ENCODE measurements around the gene ACLY.
A peak's percentile ranks its signal among the peaks of the same experiment; 100 is the strongest.
"Not testable (repeated sequence)": the region's sequence is repeated elsewhere in the genome, so short reads cannot be mapped to it uniquely, and the experiment has no call there.

Gene ACLY

GRCh38 chr17:41939044-41939692 is 20.4 kb upstream of the ACLY start:
- DNase-seq: no peak

GRCh38 chr17:41937970-41938954 is 19.5 kb upstream of the ACLY start:
- DNase-seq: no peak

- DNase-seq: no peak
These were observed 16.9 kb upstream of the ACLY start for GRCh38 chr17:41935641-41936040.

GRCh38 chr17:41932816-41933389 is 14.2 kb upstream of the ACLY start:
- DNase-seq: no peak

- DNase-seq: not testable (repeated sequence)
These were observed 13.0 kb upstream of the ACLY start for GRCh38 chr17:41931715-41932114.

GRCh38 chr17:41930833-41931156 is 12.0 kb upstream of the ACLY start:
- DNase-seq: not testable (repeated sequence)

- DNase-seq: peak; percentile 86
These were observed 11.5 kb upstream of the ACLY start, which contains the start of gene ODAD4 for GRCh38 chr17:41930009-41930832. Gene ODAD4, plus strand, starts transcription at chr17:41930617. Its CDS starts 107 bp downstream, at chr17:41930724.

- DNase-seq: no peak
These were observed 10.0 kb upstream of the ACLY start for GRCh38 chr17:41928693-41929251.

- no peak for DNase-seq
These were observed 7.3 kb upstream of the ACLY start for GRCh38 chr17:41925991-41926590.

- DNase-seq: no peak
These were observed 1.8 kb upstream of the ACLY start for GRCh38 chr17:41920580-41920955.

- DNase-seq: no peak
These were observed 1.3 kb upstream of the ACLY start for GRCh38 chr17:41919840-41920579.

- DNase-seq: peak; percentile 19
These were observed 540 bp upstream of the ACLY start for GRCh38 chr17:41919165-41919817.

GRCh38 chr17:41917679-41918313 is 955 bp downstream of the ACLY start:
- peak; percentile 30 for DNase-seq

GRCh38 chr17:41917192-41917591 is 1.6 kb downstream of the ACLY start:
- DNase-seq: no peak

GRCh38 chr17:41915566-41915965 is 3.2 kb downstream of the ACLY start:
- no peak for DNase-seq

GRCh38 chr17:41915020-41915419 is 3.7 kb downstream of the ACLY start:
- no peak for DNase-seq

- DNase-seq: no peak
These were observed 4.4 kb downstream of the ACLY start for GRCh38 chr17:41914358-41914766.

GRCh38 chr17:41913798-41914197 is 5.0 kb downstream of the ACLY start:
- DNase-seq: no peak

- no peak for DNase-seq
These were observed 5.8 kb downstream of the ACLY start for GRCh38 chr17:41912925-41913324.

- no peak for DNase-seq
These were observed 7.9 kb downstream of the ACLY start for GRCh38 chr17:41910701-41911391.

Measured in NCI-H748 treated with DMSO at 0.1 percent for 48 hours (cell line).